CD14-positive monocyte (primary cell): ENCODE results near the gene FUT8. TPM values are rescaled to one million over a fixed set of nuclear protein-coding genes. Genes with fewer than 3 reads are reported as not detected.

Experiments used
- DNase-seq, 3 donors: peaks; one replicate each; pipeline ENCODE4 v3.0.0-alpha.2; 2011 to 2022
- H2AFZ ChIP-seq: 2 replicates; pipeline ENCODE4 v1.6.0; 2012; ENCODE audit warnings: mild to moderate bottlenecking, low read depth, low read length, inconsistent platforms; ENCODE audit not compliant: insufficient read depth, poor library complexity, severe bottlenecking
- H3K27ac ChIP-seq, 2 donors: 1 replicate in 1 of 2; 2 replicates in 1 of 2; pipeline ENCODE4 v1.5.1; 2012 to 2013; ENCODE audit warnings: low read length in 2 of 2, control low read depth in 1 of 2, inconsistent platforms in 1 of 2, low read depth in 1 of 2, mild to moderate bottlenecking in 1 of 2
- H3K27me3 ChIP-seq, 2 donors: one replicate each; pipeline versions ENCODE4 v1.6.0 to v1.6.1; 2011 to 2013; ENCODE audit warnings: low read length in 2 of 2; ENCODE audit not compliant: control insufficient read depth in 2 of 2, insufficient read depth in 2 of 2
- H3K36me3 ChIP-seq, 2 donors: replicated peaks in 1 of 2; 1 replicate in 1 of 2; 2 replicates in 1 of 2; pipeline versions ENCODE4 v1.5.1 to v1.6.1; 2012 to 2013; ENCODE audit warnings: low read length in 2 of 2, control low read depth in 1 of 2, inconsistent platforms in 1 of 2, mild to moderate bottlenecking in 1 of 2; ENCODE audit not compliant: insufficient read depth in 2 of 2, control insufficient read depth in 1 of 2
- H3K4me1 ChIP-seq, 2 donors: 1 replicate in 1 of 2; 2 replicates in 1 of 2; pipeline versions ENCODE4 v1.5.1 to v1.6.1; 2012 to 2013; ENCODE audit warnings: low read length in 2 of 2, control low read depth in 1 of 2, inconsistent platforms in 1 of 2, mild to moderate bottlenecking in 1 of 2, moderate library complexity in 1 of 2; ENCODE audit not compliant: insufficient read depth in 2 of 2, control insufficient read depth in 1 of 2
- H3K4me2 ChIP-seq: replicated peaks from 2 replicates; pipeline ENCODE3; 2012; ENCODE audit warnings: low read length, moderate library complexity, mild to moderate bottlenecking; ENCODE audit not compliant: poor library complexity, severe bottlenecking; ENCODE audit errors: extremely low read depth
- H3K4me3 ChIP-seq, 3 experiments: fragments of 200-600 bp in 1 of 3; sonication (generic) in 1 of 3; replicated peaks in 1 of 3; 1 replicate in 2 of 3; 2 replicates in 1 of 3; pipeline ENCODE4 v1.5.1; 2011 to 2013; ENCODE audit warnings: low read length in 3 of 3, mild to moderate bottlenecking in 3 of 3, control low read depth in 2 of 3, low read depth in 2 of 3, inconsistent platforms in 1 of 3, moderate library complexity in 1 of 3
- H3K79me2 ChIP-seq: 2 replicates; pipeline ENCODE4 v1.6.0; 2012; ENCODE audit warnings: mild to moderate bottlenecking, control low read depth, inconsistent platforms, low read length, moderate library complexity; ENCODE audit not compliant: insufficient read depth
- H3K9ac ChIP-seq: 2 replicates; pipeline ENCODE4 v1.6.0; 2017; ENCODE audit warnings: low read length, mild to moderate bottlenecking; ENCODE audit not compliant: insufficient read depth, poor library complexity, severe bottlenecking
- H3K9me3 ChIP-seq, 2 donors: replicated peaks in 1 of 2; 1 replicate in 1 of 2; 2 replicates in 1 of 2; pipeline versions ENCODE4 v1.5.1 to v1.6.1; 2012 to 2013; ENCODE audit warnings: low read length in 2 of 2, control low read depth in 1 of 2; ENCODE audit not compliant: control insufficient read depth in 1 of 2, insufficient read depth in 1 of 2
- H4K20me1 ChIP-seq: 2 replicates; pipeline ENCODE4 v1.6.0; 2012; ENCODE audit warnings: mild to moderate bottlenecking, low read length, control low read depth, moderate library complexity; ENCODE audit not compliant: insufficient read depth
- H3K27ac Mint-ChIP-seq, 7 donors: one replicate each; pipeline ENCODE4 v1.8.0; 2020; ENCODE audit warnings: mild to moderate bottlenecking in 7 of 7, mixed read lengths in 7 of 7, moderate library complexity in 6 of 7, inconsistent platforms in 2 of 7
- H3K27me3 Mint-ChIP-seq, 3 donors: one replicate each; pipeline ENCODE4 v1.8.0; 2021 to 2022; ENCODE audit warnings: low read depth in 3 of 3, mild to moderate bottlenecking in 3 of 3, mixed read lengths in 3 of 3, moderate library complexity in 3 of 3, inconsistent platforms in 1 of 3
- H3K36me3 Mint-ChIP-seq, 2 donors: one replicate each; pipeline ENCODE4 v1.8.0; 2020; ENCODE audit warnings: mixed read lengths in 2 of 2, inconsistent platforms in 1 of 2, mild to moderate bottlenecking in 1 of 2
- H3K4me1 Mint-ChIP-seq: one replicate; pipeline ENCODE4 v1.8.0; 2020; ENCODE audit warnings: mild to moderate bottlenecking, mixed read lengths
- H3K4me3 Mint-ChIP-seq, 2 donors: one replicate each; pipeline ENCODE4 v1.8.0; 2020; ENCODE audit warnings: mild to moderate bottlenecking in 2 of 2, mixed read lengths in 2 of 2, moderate library complexity in 1 of 2
- H3K9me3 Mint-ChIP-seq, 7 donors: one replicate each; pipeline ENCODE4 v1.8.0; 2020 to 2022; ENCODE audit warnings: mixed read lengths in 7 of 7, mild to moderate bottlenecking in 6 of 7, moderate library complexity in 6 of 7, inconsistent platforms in 2 of 7
- CTCF ChIP-seq: fragments of 200-600 bp; IDR thresholded peaks from one replicate; pipeline ENCODE4 v1.8.0; 2022; ENCODE audit warnings: antibody characterized with exemption, mild to moderate bottlenecking
- WGBS: methylation state at CpG from one replicate; pipeline ENCODE4 v1.1.5; 2013; ENCODE audit warnings: missing lambda C conversion rate; ENCODE audit not compliant: insufficient coverage; 5-methylcytosine and 5-hydroxymethylcytosine counted together
- intact Hi-C, 2 donors: fragments of 100-400 bp; cut with micrococcal nuclease; formaldehyde crosslinking; loops; one replicate each; pipeline versions ENCODE4 v1.15.0 to v1.15.1; 2023
- polyA plus RNA-seq, 3 donors: library from polyadenylated mRNA; depleted of rRNA in 1 of 3; unstranded in 2 of 3; stranded (reverse) in 1 of 3; fragments of 300-500 nt in 2 of 3; fragments of >200 nt in 1 of 3; fragmentation: Illumina TruSeq in 2 of 3; gene quantifications; 1 replicate in 2 of 3; 2 replicates in 1 of 3; pipeline ENCODE4 v1.2.3, GENCODE V29; 2012 to 2021

FUT8 gene
- polyA plus RNA-seq, 3 donors, result 1.6 to 5.1 (median 5.0) TPM

- Histone ChIP-seq H3K9me3 (no peaks in the 10 kb centered on the region), H3K36me3 (no peaks in the 10 kb centered on the region), H3K79me2 (no peaks in the 10 kb centered on the region), H3K27me3 (no peaks in the 10 kb centered on the region), H3K4me3 (no peak overlapping the region), H3K4me1 (no peaks in the 10 kb centered on the region), H2AFZ (no peak overlapping the region), H3K4me2 (no peak overlapping the region), H4K20me1 (no peaks in the 10 kb centered on the region), H3K27ac (no peak overlapping the region), H3K9ac (no peak overlapping the region)
- Mint-ChIP-seq H3K9me3 (no peaks in the 10 kb centered on the region), H3K4me3 (no peak overlapping the region), H3K27ac (no peak overlapping the region), H3K36me3 (no peaks in the 10 kb centered on the region), H3K4me1 (no peaks in the 10 kb centered on the region), H3K27me3 (no peaks in the 10 kb centered on the region)
- DNase-seq, result no peak
- 100% methylated on average over 1 of the region's 2 CpGs for WGBS
- TF ChIP-seq CTCF, result no peak
- intact Hi-C loops, result no loop called here
These were observed 336.3 kb downstream of the FUT8 start for GRCh38 chr14:65748796-65749195.

- Histone ChIP-seq H2AFZ (no peak overlapping the region), H3K9ac (no peak overlapping the region), H4K20me1 (no peaks in the 10 kb centered on the region), H3K4me2 (no peak overlapping the region), H3K9me3 (no peaks in the 10 kb centered on the region), H3K4me3 (no peak overlapping the region), H3K27me3 (no peaks in the 10 kb centered on the region), H3K4me1 (no peaks in the 10 kb centered on the region), H3K27ac (no peak overlapping the region), H3K36me3 (no peaks in the 10 kb centered on the region), H3K79me2 (no peaks in the 10 kb centered on the region)
- Mint-ChIP-seq H3K9me3 (no peaks in the 10 kb centered on the region), H3K4me3 (no peak overlapping the region), H3K4me1 (no peaks in the 10 kb centered on the region), H3K27me3 (no peaks in the 10 kb centered on the region), H3K27ac (no peak overlapping the region), H3K36me3 (no peaks in the 10 kb centered on the region)
- intact Hi-C loops, result no loop called here
- no CpG with 5 or more reads among the region's 3 CpGs for WGBS
- no peak for TF ChIP-seq CTCF
- no peak for DNase-seq
These were observed 336.8 kb downstream of the FUT8 start for GRCh38 chr14:65749287-65749686.
